ENCODE data around the gene SYP.
"Not testable (repeated sequence)": the region's sequence is repeated elsewhere in the genome, so short reads cannot be mapped to it uniquely, and the experiment has no call there.

DNA sequence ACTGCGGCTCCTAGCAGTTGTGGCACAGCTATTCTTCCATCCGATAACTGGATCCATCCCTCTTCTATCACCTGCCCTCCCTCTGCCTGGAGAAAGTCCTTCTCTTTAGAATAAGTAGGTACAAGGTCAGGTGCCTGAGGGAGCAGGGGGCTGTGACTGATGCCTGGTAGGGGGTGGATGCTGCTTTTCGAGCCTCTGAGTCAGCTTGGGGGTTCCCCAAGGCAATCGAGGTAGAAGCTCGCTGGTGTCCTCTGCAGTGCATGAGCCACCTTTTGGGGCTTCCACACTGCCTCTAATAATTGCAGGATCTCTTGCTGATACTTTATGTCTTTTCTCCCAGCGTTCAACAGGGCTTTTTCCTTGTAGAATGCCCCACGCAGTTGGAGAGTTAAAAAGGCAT is 56.8 kb downstream of the SYP start:
- TF ChIP-seq, protein P1, sequence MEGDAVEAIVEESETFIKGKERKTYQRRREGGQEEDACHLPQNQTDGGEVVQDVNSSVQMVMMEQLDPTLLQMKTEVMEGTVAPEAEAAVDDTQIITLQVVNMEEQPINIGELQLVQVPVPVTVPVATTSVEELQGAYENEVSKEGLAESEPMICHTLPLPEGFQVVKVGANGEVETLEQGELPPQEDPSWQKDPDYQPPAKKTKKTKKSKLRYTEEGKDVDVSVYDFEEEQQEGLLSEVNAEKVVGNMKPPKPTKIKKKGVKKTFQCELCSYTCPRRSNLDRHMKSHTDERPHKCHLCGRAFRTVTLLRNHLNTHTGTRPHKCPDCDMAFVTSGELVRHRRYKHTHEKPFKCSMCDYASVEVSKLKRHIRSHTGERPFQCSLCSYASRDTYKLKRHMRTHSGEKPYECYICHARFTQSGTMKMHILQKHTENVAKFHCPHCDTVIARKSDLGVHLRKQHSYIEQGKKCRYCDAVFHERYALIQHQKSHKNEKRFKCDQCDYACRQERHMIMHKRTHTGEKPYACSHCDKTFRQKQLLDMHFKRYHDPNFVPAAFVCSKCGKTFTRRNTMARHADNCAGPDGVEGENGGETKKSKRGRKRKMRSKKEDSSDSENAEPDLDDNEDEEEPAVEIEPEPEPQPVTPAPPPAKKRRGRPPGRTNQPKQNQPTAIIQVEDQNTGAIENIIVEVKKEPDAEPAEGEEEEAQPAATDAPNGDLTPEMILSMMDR (conservative IDR thresholded peaks at IDR 0.05; ENCODE audit: low read length), result not testable (repeated sequence)
- not testable (repeated sequence) for TF ChIP-seq EZH2phosphoT487 (IDR thresholded peaks at IDR 0.05; ENCODE audit: borderline replicate concordance, low read depth, low read length)

Measured in OCI-LY7 (cell line).